ENCODE measurements around the gene SFMBT2.

DNA sequence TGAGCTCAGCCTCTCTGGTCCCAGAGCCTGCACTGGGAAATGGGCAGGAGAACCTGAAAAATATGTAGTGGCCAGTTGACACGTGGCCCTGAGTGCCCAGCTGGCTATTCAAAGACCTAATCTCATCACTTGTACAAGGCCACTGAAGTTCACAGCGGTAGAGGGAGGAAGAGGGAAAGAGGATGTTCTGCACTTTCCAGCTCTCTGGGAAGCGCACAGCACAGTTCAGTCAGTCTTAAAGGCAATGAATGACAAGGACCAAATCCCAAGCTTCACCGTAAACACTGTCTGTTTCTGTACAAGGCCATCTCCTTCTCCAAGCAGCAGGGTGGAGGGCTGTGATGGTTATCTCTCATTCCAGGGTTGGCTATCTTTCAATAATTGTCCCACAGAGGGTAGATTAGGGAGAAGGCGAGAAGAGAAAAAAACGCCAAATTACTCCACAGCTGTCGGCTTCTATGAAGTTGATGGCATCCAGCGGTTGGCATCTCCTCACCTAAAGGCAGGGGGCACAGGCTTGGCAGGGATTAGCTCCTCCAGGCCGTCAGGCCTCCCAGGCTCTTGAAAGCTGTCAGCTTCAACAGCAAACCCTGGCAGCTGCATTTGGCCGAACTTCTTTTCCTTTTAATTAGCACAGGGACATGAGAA is 10.6 kb downstream of the SFMBT2 start:
- TF ChIP-seq, protein P1, sequence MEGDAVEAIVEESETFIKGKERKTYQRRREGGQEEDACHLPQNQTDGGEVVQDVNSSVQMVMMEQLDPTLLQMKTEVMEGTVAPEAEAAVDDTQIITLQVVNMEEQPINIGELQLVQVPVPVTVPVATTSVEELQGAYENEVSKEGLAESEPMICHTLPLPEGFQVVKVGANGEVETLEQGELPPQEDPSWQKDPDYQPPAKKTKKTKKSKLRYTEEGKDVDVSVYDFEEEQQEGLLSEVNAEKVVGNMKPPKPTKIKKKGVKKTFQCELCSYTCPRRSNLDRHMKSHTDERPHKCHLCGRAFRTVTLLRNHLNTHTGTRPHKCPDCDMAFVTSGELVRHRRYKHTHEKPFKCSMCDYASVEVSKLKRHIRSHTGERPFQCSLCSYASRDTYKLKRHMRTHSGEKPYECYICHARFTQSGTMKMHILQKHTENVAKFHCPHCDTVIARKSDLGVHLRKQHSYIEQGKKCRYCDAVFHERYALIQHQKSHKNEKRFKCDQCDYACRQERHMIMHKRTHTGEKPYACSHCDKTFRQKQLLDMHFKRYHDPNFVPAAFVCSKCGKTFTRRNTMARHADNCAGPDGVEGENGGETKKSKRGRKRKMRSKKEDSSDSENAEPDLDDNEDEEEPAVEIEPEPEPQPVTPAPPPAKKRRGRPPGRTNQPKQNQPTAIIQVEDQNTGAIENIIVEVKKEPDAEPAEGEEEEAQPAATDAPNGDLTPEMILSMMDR (IDR thresholded peaks at IDR 0.05) = no peak
- TF ChIP-seq POLR2A (IDR thresholded peaks at IDR 0.05) = no peak

Data from right lobe of liver (tissue), 4 donors.